BLaER1 treated with 17β-estradiol and CSF1 and Interleukin-3, amounts not matched to agents 10 nM and 100 nM (cell line): ENCODE results near the gene SFRP5.

Experiments used
- H3K27ac ChIP-seq, 11 experiments: shearing (Covaris generic); formaldehyde crosslinking; 2 replicates each; pipeline ENCODE4 v1.8.1; 2022
- H3K27me3 ChIP-seq, 11 experiments: shearing (Covaris generic); formaldehyde crosslinking; 2 replicates each; pipeline ENCODE4 v1.8.1; 2022
- H3K36me3 ChIP-seq, 11 experiments: shearing (Covaris generic); formaldehyde crosslinking; 2 replicates each; pipeline ENCODE4 v1.8.1; 2022
- H3K4me1 ChIP-seq, 10 experiments: shearing (Covaris generic); formaldehyde crosslinking; 2 replicates each; pipeline ENCODE4 v1.8.1; 2022
- H3K4me2 ChIP-seq, 11 experiments: shearing (Covaris generic); formaldehyde crosslinking; 2 replicates each; pipeline ENCODE4 v1.8.1; 2022
- H3K4me3 ChIP-seq, 10 experiments: shearing (Covaris generic); formaldehyde crosslinking; 2 replicates each; pipeline ENCODE4 v1.8.1; 2022
- H3K9ac ChIP-seq, 11 experiments: shearing (Covaris generic); formaldehyde crosslinking; 2 replicates each; pipeline ENCODE4 v1.8.1; 2022
- H3K9me3 ChIP-seq, 11 experiments: shearing (Covaris generic); formaldehyde crosslinking; replicated peaks in 1 of 11; 2 replicates each; pipeline ENCODE4 v1.8.1; 2022
- H4K20me1 ChIP-seq, 11 experiments: shearing (Covaris generic); formaldehyde crosslinking; 2 replicates each; pipeline ENCODE4 v1.8.1; 2022
- Cebpa-rat ChIP-seq, 11 experiments: shearing (Covaris generic); IDR thresholded peaks; 2 replicates each; pipeline ENCODE4 v1.8.1; 2022

Gene SFRP5

DNA sequence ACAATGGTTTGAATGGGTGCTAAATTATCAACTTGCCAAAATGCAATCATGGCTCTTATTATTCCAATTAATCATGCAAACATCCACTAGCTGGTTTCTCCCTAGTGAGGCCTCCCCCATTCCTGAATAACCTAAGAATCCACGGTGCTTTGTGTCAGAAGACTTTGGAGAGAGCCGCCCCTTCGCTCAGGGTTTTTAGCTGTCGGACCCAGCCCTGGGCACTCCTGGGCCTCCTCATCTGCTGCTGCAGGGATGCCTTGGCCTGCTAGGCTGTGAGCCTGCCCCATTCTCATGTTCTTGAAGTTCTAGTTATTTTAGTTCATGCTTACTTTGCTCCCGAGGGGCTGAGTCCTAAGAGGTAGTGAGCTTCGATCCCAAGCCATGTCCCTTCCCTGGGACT is 34.1 kb upstream of the SFRP5 start:
- no peak for TF ChIP-seq Cebpa-rat (IDR thresholded peaks at IDR 0.05)
- H3K4me2 ChIP-seq, result no peak overlapping the region

DNA sequence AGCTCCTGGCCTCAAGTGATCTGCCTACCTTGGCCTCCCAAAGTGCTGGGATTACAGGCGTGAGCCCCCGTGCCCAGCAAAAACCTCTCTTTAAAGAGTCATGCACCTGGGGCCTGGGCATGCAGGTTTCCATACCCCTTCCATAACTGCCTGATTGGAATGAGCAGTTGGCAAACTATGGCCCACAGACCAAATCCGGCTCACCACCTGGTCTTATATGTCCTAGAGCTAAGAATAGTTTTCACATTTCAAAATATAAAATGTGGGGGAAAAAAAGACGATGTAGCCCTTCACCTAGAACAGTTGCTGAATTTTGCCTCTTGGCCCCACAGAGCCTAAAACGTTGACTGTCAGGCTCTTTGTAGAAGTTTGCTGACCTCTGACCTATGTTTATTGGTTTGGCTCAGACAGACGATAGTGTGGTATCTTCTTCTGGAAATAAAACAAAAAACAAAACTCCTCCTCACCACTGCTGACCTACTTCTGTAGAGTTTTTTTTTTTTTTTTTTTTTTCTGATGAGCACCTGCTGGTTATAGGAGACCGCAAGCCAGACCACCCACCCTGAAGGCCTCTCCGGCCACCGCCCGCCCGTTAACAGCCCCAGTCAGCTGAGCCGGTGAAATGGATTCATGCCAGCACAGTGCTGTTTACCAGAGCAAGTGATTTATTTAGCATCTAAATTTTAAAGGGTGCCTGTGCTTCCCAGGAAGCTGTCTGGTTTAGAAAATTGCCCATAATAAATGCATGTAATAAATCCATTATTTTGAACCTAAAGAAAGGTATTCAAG is 33.5 kb upstream of the SFRP5 start:
- Histone ChIP-seq H3K9me3 (no peaks in the 10 kb centered on the region), H3K4me3 (no peak overlapping the region), H3K4me2 (no peak overlapping the region), H3K36me3 (no peaks in the 10 kb centered on the region), H3K27ac (no peak overlapping the region), H3K4me1 (no peaks in the 10 kb centered on the region), H3K9ac (no peak overlapping the region), H4K20me1 (no peaks in the 10 kb centered on the region), H3K27me3 (no peaks in the 10 kb centered on the region)
- TF ChIP-seq Cebpa-rat (IDR thresholded peaks at IDR 0.05), result no peak

More for the DNA sequence above, 34.1 kb upstream of the SFRP5 start:
- Histone ChIP-seq H3K9me3 (no peaks in the 10 kb centered on the region), H4K20me1 (no peaks in the 10 kb centered on the region), H3K27ac (no peak overlapping the region), H3K4me1 (no peaks in the 10 kb centered on the region), H3K4me3 (no peak overlapping the region), H3K36me3 (no peaks in the 10 kb centered on the region), H3K9ac (no peak overlapping the region), H3K27me3 (no peaks in the 10 kb centered on the region)

DNA sequence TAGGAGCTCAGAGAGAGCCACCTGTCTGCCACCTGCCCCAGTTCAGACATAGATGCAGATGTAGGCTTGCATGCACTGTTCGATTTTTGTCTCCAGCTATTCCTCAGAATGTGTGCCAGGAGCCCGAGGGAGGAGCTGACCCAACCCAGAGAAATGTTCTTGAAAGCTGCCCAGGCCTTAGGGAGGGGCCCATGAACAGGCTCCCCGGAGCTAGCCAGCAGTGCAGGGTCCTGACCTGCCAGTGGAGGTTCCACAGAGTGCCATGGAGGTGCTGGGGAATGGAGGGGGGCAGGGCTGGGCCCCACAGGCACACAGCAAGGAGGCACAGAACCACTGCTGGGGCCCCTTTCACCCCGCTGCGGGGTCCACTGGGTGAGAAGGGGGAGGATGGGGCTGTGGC is 29.6 kb upstream of the SFRP5 start:
- no peak for TF ChIP-seq Cebpa-rat (IDR thresholded peaks at IDR 0.05)
- no peaks in the 10 kb centered on the region for H3K27me3 ChIP-seq

DNA sequence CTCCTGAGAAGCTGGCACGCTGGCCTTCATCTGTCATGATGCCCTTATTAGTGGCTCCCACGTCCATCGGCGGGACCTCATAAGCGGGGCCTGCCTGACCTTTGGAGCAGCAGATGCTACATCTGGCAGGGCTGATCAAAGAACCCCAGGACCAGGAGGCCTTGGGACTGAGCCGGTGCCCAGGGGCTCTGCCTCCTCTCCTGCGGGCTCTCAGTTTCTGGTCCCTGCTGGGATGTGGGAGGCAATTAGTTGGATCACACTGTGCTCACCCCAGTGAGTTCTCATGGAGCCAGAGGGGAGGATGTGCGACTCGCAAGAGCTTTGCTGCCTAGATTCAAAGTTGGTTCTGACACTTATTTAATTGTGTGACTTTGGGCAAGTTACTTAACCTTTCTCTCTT is 28.7 kb upstream of the SFRP5 start:
- Histone ChIP-seq H3K36me3 (no peaks in the 10 kb centered on the region), H3K27me3 (no peaks in the 10 kb centered on the region), H3K9me3 (peaks cover 12 to 25% (median 21%) of the 10 kb centered on the region in 11 experiments; a peak in 21 of 22 replicates), H4K20me1 (no peaks in the 10 kb centered on the region), H3K27ac (no peak overlapping the region), H3K9ac (no peak overlapping the region), H3K4me1 (peaks cover 0 to 12% (median 9%) of the 10 kb centered on the region in 10 experiments; a peak in 15 of 20 replicates), H3K4me3 (no peak overlapping the region), H3K4me2 (no peak overlapping the region)
- no peak for TF ChIP-seq Cebpa-rat (IDR thresholded peaks at IDR 0.05)

More for the DNA sequence above, 29.6 kb upstream of the SFRP5 start:
- Histone ChIP-seq H3K9me3 (peaks cover 12 to 25% (median 21%) of the 10 kb centered on the region in 11 experiments; a peak in 21 of 22 replicates), H3K27ac (no peak overlapping the region), H4K20me1 (no peaks in the 10 kb centered on the region), H3K36me3 (no peaks in the 10 kb centered on the region), H3K9ac (no peak overlapping the region), H3K4me1 (peaks cover 0 to 7% (median 7%) of the 10 kb centered on the region in 10 experiments; a peak in 15 of 20 replicates), H3K4me3 (no peak overlapping the region), H3K4me2 (no peak overlapping the region)

DNA sequence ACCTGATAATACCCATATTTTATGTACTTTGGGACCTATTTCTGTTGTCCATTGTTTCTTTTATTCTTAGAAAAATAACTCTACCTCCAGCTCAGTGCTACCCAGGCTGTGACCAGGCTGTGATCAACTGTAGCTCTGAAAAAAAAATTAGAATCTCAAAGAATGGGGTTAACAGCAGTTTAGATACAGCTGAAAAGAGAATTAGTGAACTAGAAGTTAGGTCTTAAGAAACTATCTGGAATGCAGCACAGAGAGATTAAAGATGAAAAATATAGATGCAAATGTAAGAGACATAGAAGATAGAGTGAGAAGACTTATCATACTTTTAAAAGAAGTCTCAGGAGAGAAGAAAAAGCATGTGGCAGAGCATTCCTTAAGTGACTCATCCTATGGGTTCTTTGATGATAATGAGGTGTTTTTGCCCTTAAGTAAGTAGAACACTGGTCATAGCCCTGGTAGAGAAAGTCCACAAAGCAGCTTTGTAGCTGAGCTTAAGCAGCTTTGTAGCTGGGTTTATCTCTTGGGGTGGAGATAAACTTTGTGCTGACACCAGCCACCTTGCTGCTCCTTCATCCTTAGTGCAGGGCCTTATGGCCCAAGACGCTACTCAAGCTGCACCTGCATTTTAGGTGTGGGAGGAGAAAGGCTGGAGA is 27.3 kb upstream of the SFRP5 start:
- H3K9ac ChIP-seq, result no peak overlapping the region
- no peak overlapping the region for H3K4me3 ChIP-seq
- peaks cover 0 to 12% (median 9%) of the 10 kb centered on the region in 10 experiments; a peak in 15 of 20 replicates for H3K4me1 ChIP-seq
- H3K9me3 ChIP-seq, result peaks cover 12 to 25% (median 21%) of the 10 kb centered on the region in 11 experiments; a peak in 21 of 22 replicates
- H3K4me2 ChIP-seq, result no peak overlapping the region
- H3K27me3 ChIP-seq, result no peaks in the 10 kb centered on the region
- no peak overlapping the region for H3K27ac ChIP-seq
- no peaks in the 10 kb centered on the region for H4K20me1 ChIP-seq
- no peak for TF ChIP-seq Cebpa-rat (IDR thresholded peaks at IDR 0.05)
- no peaks in the 10 kb centered on the region for H3K36me3 ChIP-seq

GRCh38 chr10:97796651-97797050 is 24.9 kb upstream of the SFRP5 start:
- Histone ChIP-seq H3K36me3 (no peaks in the 10 kb centered on the region), H3K27me3 (no peaks in the 10 kb centered on the region), H3K4me2 (peak overlapping the region in 10 of 11 experiments; percentile 10 to 55 (median 26); a peak in 12 of 22 replicates), H3K4me1 (peaks cover 0 to 12% (median 9%) of the 10 kb centered on the region in 10 experiments; a peak in 16 of 20 replicates), H3K4me3 (no peak overlapping the region), H3K9me3 (peaks cover 12 to 25% (median 21%) of the 10 kb centered on the region in 11 experiments; a peak in 21 of 22 replicates), H3K27ac (no peak overlapping the region), H4K20me1 (no peaks in the 10 kb centered on the region; a peak in 1 of 22 replicates), H3K9ac (no peak overlapping the region)
- TF ChIP-seq Cebpa-rat (IDR thresholded peaks at IDR 0.05), result no peak

GRCh38 chr10:97795886-97796285 is 24.1 kb upstream of the SFRP5 start:
- TF ChIP-seq Cebpa-rat (IDR thresholded peaks at IDR 0.05), result no peak

DNA sequence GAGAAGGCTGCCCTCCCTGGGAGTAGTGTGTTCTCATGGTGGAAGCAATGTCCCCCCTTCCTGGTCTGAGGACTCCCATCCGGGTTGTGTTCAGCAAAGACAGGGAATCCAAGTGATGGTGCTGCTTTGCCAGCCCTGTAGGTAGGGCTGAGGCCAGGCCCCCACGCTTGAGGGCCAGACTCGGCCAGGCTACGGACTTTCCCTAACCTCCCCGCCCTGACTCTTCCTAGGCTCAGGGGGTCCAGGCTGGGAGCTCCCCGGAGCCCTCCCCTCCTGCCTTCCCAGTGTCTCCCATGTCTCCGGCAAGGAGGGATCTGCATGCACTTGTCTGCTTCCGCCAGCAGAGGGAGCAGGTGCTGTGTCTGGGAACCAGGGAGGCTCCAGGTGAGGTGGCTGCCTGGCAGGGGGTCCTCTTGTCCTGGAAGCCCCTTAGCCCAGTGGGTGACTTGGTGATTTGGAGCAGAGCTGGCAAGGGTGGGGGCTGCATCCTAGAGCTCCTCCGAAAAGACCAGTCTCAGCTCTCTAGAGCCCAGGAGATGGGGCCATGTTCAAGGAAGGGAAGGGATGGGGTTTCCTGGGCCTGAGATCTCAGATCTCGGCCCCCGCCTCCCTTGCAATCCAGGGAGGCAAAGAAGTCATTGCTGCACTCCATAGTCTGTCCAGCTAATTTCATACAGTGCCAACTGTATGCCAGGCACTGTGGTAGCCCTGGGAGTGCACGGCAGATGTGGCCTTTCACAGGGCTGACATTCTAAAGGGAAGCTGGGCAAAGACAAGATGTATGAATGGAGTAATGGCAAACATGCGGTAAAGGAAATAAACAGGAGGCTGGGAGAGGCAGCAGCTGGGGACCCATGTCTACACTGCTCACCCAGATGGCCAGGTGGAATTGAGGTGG is 20.3 kb upstream of the SFRP5 start:
- no peak overlapping the region for H3K4me3 ChIP-seq
- H3K4me2 ChIP-seq, result no peak overlapping the region
- no peak overlapping the region for H3K27ac ChIP-seq
- TF ChIP-seq Cebpa-rat (IDR thresholded peaks at IDR 0.05), result no peak
- no peaks in the 10 kb centered on the region for H3K27me3 ChIP-seq
- peaks cover 0 to 3% (median 0%) of the 10 kb centered on the region in 11 experiments; a peak in 1 of 22 replicates for H4K20me1 ChIP-seq
- H3K9me3 ChIP-seq, result no peaks in the 10 kb centered on the region
- H3K36me3 ChIP-seq, result no peaks in the 10 kb centered on the region
- no peak overlapping the region for H3K9ac ChIP-seq
- peaks cover 10 to 19% (median 15%) of the 10 kb centered on the region in 10 experiments; a peak in 17 of 20 replicates for H3K4me1 ChIP-seq

More at GRCh38 chr10:97795886-97796285, 24.1 kb upstream of the SFRP5 start:
- Histone ChIP-seq H3K4me1 (peaks cover 0 to 12% (median 9%) of the 10 kb centered on the region in 10 experiments; a peak in 16 of 20 replicates), H3K4me3 (no peak overlapping the region), H3K4me2 (peak overlapping the region in 1 of 11 experiments; percentile 55; a peak in 1 of 22 replicates), H3K36me3 (no peaks in the 10 kb centered on the region), H3K27me3 (no peaks in the 10 kb centered on the region), H3K27ac (no peak overlapping the region), H4K20me1 (no peaks in the 10 kb centered on the region; a peak in 1 of 22 replicates), H3K9ac (no peak overlapping the region), H3K9me3 (peaks cover 12 to 25% (median 21%) of the 10 kb centered on the region in 11 experiments; a peak in 21 of 22 replicates)
